CD4-positive, alpha-beta T cell (primary cell): ENCODE results near the gene IL22RA2. TPM values are rescaled to one million over a fixed set of nuclear protein-coding genes. Genes with fewer than 3 reads are reported as not detected.

Experiments
- ATAC-seq: fragments of 200-7000 bp; cut with Tn5 transposase; one replicate; pipeline ENCODE4 v1.10.0; 2022; ENCODE audit warnings: mild to moderate bottlenecking; ENCODE audit not compliant: poor library complexity
- CTCF ChIA-PET: fragments of 350-600 bp; sonication (Branson Sonifier 250); formaldehyde crosslinking; loops from one replicate; lab custom pipeline; 2021; ENCODE audit warnings: antibody characterized with exemption, inconsistent platforms; lab: Charles Lee
- POLR2A ChIA-PET: fragments of 350-600 bp; sonication (Branson Sonifier 250); formaldehyde crosslinking; loops from one replicate; lab custom pipeline; 2021; ENCODE audit warnings: antibody characterized with exemption, inconsistent platforms; lab: Charles Lee
- DNase-seq, 14 experiments: peaks; one replicate each; pipeline ENCODE4 v3.0.0-alpha.2; 2013 to 2020; ENCODE audit warnings: mixed read lengths in 2 of 14
- H3K27ac ChIP-seq, 2 donors: one replicate each; pipeline versions ENCODE4 v1.5.1 to v1.7.0; 2013; ENCODE audit warnings: low read length in 2 of 2, low read depth in 1 of 2, mild to moderate bottlenecking in 1 of 2
- H3K27me3 ChIP-seq, 2 experiments: 1 replicate in 1 of 2; 2 replicates in 1 of 2; pipeline versions ENCODE4 v1.6.1 to v1.7.0; 2013; ENCODE audit warnings: low read length in 2 of 2, control low read depth in 1 of 2, mild to moderate bottlenecking in 1 of 2, moderate library complexity in 1 of 2; ENCODE audit not compliant: insufficient read depth in 2 of 2, control insufficient read depth in 1 of 2
- H3K36me3 ChIP-seq: one replicate; pipeline ENCODE4 v1.6.1; 2013; ENCODE audit warnings: low read length, control low read depth; ENCODE audit not compliant: insufficient read depth
- H3K4me1 ChIP-seq: one replicate; pipeline ENCODE4 v1.6.1; 2013; ENCODE audit warnings: low read length, control low read depth; ENCODE audit not compliant: insufficient read depth
- H3K4me3 ChIP-seq: one replicate; pipeline ENCODE4 v1.5.1; 2013; ENCODE audit warnings: mild to moderate bottlenecking, low read length, moderate library complexity
- H3K9me3 ChIP-seq, 2 experiments: 1 replicate in 1 of 2; 2 replicates in 1 of 2; pipeline versions ENCODE4 v1.6.1 to v1.7.0; 2013; ENCODE audit warnings: low read length in 2 of 2, mild to moderate bottlenecking in 2 of 2, control low read depth in 1 of 2, moderate library complexity in 1 of 2; ENCODE audit not compliant: control insufficient read depth in 1 of 2, insufficient read depth in 1 of 2
- H3K27ac Mint-ChIP-seq: one replicate; pipeline ENCODE4 v1.8.0; 2020; ENCODE audit warnings: mixed read lengths
- H3K27me3 Mint-ChIP-seq: one replicate; pipeline ENCODE4 v1.8.0; 2021; ENCODE audit warnings: mixed read lengths
- H3K36me3 Mint-ChIP-seq: one replicate; pipeline ENCODE4 v1.8.0; 2021; ENCODE audit warnings: low read depth, mixed read lengths
- H3K4me1 Mint-ChIP-seq: one replicate; pipeline ENCODE4 v1.8.0; 2021; ENCODE audit warnings: low read depth, mixed read lengths
- H3K4me3 Mint-ChIP-seq: one replicate; pipeline ENCODE4 v1.8.0; 2020; ENCODE audit warnings: mild to moderate bottlenecking, mixed read lengths
- H3K9me3 Mint-ChIP-seq: one replicate; pipeline ENCODE4 v1.8.0; 2020; ENCODE audit warnings: mixed read lengths
- intact Hi-C, 2 experiments: fragments of 100-400 bp; cut with DNase I in 1 of 2; cut with micrococcal nuclease in 1 of 2; formaldehyde crosslinking; loops; one replicate each; pipeline versions ENCODE4 v1.15.1 to v1.9.0; 2023 to 2025; cut with DNase I, micrococcal nuclease
- total RNA-seq, 174 experiments: library from RNA in 2 of 174; stranded (reverse) in 2 of 174; gene quantifications; one replicate each; pipeline ENCODE4 v1.2.3 and lab custom pipeline; 2021 to 2026
- TF ChIP-seq, protein P1 (sequence below): fragments of 200-600 bp; IDR thresholded peaks from one replicate; pipeline ENCODE4 v1.8.0; 2022; ENCODE audit warnings: antibody characterized with exemption, mild to moderate bottlenecking

The IL22RA2 gene
- total RNA-seq, 2 experiments from 2014 or later = not detected

DNA sequence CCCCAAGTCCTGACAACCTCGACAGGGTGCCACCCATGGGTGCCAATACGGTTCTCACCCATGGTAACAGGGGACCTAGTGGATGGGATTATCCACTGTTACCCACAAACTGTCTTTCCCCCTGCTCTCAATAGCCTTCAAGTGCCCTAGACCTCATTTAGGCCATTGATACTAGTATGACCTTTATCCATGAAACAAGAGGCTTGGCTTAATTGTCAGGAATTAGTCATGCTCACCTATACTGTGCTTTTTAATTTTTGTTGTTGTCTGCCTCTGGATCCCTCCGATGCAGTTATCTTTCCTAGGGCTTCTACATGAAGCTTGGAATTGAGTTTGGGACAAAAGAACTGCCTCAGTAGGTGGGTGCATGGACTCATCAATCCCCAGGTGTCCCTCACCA lies 11.8 kb upstream of the IL22RA2 start:
- H3K4me3 ChIP-seq = no peak overlapping the region
- no peaks in the 10 kb centered on the region for H3K27me3 Mint-ChIP-seq
- no peaks in the 10 kb centered on the region for H3K4me1 ChIP-seq
- POLR2A ChIA-PET = no interaction called here
- no peaks in the 10 kb centered on the region for H3K27me3 ChIP-seq
- DNase-seq = no peak
- no peak overlapping the region for H3K27ac ChIP-seq
- H3K36me3 ChIP-seq = no peaks in the 10 kb centered on the region
- intact Hi-C loops = no loop called here
- TF ChIP-seq, protein P1, sequence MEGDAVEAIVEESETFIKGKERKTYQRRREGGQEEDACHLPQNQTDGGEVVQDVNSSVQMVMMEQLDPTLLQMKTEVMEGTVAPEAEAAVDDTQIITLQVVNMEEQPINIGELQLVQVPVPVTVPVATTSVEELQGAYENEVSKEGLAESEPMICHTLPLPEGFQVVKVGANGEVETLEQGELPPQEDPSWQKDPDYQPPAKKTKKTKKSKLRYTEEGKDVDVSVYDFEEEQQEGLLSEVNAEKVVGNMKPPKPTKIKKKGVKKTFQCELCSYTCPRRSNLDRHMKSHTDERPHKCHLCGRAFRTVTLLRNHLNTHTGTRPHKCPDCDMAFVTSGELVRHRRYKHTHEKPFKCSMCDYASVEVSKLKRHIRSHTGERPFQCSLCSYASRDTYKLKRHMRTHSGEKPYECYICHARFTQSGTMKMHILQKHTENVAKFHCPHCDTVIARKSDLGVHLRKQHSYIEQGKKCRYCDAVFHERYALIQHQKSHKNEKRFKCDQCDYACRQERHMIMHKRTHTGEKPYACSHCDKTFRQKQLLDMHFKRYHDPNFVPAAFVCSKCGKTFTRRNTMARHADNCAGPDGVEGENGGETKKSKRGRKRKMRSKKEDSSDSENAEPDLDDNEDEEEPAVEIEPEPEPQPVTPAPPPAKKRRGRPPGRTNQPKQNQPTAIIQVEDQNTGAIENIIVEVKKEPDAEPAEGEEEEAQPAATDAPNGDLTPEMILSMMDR = no peak
- H3K9me3 Mint-ChIP-seq = peaks cover 29% of the 10 kb centered on the region
- no peaks in the 10 kb centered on the region for H3K4me1 Mint-ChIP-seq
- H3K9me3 ChIP-seq = peaks cover 9 to 57% of the 10 kb centered on the region in 2 experiments
- CTCF ChIA-PET = no interaction called here
- H3K4me3 Mint-ChIP-seq = no peak overlapping the region
- no peak overlapping the region for H3K27ac Mint-ChIP-seq
- peaks cover 11% of the 10 kb centered on the region for H3K36me3 Mint-ChIP-seq
- no peak for ATAC-seq

DNA sequence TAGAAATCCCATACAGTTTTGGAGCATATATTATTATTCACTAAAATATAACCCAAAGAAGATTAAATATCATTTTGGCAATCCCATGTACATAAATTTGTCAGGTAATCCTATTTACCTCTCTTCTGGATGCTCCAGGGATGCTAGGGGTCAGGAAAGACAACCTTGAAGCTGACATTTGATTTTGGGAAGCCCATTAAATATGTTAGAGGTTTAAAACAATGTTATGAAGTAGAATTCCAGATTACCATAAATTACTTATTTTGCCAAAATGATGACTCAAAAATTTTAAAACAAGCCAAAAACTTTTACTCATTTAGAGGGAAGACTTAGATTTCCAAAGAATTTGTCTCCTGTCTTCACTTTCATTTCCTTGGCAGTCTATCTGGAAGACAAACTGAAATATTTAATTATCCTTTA lies 9.2 kb upstream of the IL22RA2 start:
- Histone ChIP-seq H3K27ac (no peak overlapping the region), H3K9me3 (peaks cover 5 to 53% of the 10 kb centered on the region in 2 experiments), H3K36me3 (no peaks in the 10 kb centered on the region), H3K4me3 (no peak overlapping the region), H3K27me3 (no peaks in the 10 kb centered on the region), H3K4me1 (no peaks in the 10 kb centered on the region)
- ChIA-PET CTCF (no interaction called here), POLR2A (no interaction called here)
- intact Hi-C loops = no loop called here
- Mint-ChIP-seq H3K9me3 (peaks cover 23% of the 10 kb centered on the region), H3K4me3 (no peak overlapping the region), H3K27me3 (peaks cover 5% of the 10 kb centered on the region), H3K27ac (no peak overlapping the region), H3K36me3 (peaks cover 11% of the 10 kb centered on the region), H3K4me1 (no peaks in the 10 kb centered on the region)
- ATAC-seq (no peak), DNase-seq (no peak)
- TF ChIP-seq, protein P1 = no peak

DNA sequence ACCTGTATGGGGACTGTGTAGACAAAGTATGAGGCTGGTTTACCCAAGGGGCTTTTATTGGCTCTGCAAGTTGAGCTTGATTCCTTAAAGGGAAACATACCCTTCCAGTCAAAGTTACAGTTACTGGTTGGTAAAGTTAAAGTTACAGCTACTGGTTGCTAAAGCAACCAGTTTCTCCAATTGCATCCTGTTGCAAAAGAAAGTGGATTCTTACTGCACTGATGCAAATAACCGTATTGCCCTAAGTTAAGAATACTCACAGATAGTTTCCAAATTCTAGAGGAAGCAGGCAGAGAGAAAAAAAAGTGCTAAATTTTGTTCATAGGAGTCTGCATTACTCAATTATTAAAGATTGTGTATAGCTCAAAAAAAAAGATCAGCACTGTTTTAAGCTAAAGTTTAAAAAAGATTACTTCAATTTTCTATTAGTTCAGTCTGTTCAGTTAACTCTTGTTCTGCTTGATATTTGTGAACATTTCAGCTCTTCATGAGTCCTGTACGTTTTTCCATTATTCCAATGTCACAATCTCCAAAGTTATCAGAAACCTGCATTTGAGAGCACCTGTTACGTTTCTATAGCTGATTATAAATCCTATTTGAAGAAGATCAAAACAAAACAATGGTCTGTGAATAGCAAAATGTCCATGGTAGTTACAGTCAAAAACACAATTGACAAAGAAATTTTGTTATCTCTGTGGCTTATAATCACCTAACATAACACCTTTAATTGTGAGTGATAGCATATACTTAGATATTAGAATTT lies 8.6 kb upstream of the IL22RA2 start:
- H3K4me1 Mint-ChIP-seq = no peaks in the 10 kb centered on the region
- CTCF ChIA-PET = no interaction called here
- peaks cover 23% of the 10 kb centered on the region for H3K9me3 Mint-ChIP-seq

More for the DNA sequence above, 8.6 kb upstream of the IL22RA2 start:
- DNase-seq = no peak
- no peak overlapping the region for H3K4me3 ChIP-seq
- ATAC-seq = no peak
- intact Hi-C loops = no loop called here
- H3K9me3 ChIP-seq = peaks cover 5 to 53% of the 10 kb centered on the region in 2 experiments
- TF ChIP-seq, protein P1 = no peak
- POLR2A ChIA-PET = no interaction called here
- Mint-ChIP-seq H3K36me3 (peaks cover 11% of the 10 kb centered on the region), H3K27ac (no peak overlapping the region), H3K4me3 (no peak overlapping the region), H3K27me3 (peaks cover 5% of the 10 kb centered on the region)
- no peaks in the 10 kb centered on the region for H3K4me1 ChIP-seq
- no peaks in the 10 kb centered on the region for H3K27me3 ChIP-seq
- H3K27ac ChIP-seq = no peak overlapping the region
- no peaks in the 10 kb centered on the region for H3K36me3 ChIP-seq
